Lower leg skin (tissue), 3 donors: ENCODE measurements around the gene FLAD1.

Experiments
- CTCF ChIP-seq, 3 donors: fragments of 450-650 bp; IDR thresholded peaks; one replicate each; pipeline ENCODE4 v1.5.1; 2016; ENCODE audit warnings: antibody characterized with exemption in 3 of 3, mild to moderate bottlenecking in 3 of 3, moderate library complexity in 2 of 3
- POLR2A ChIP-seq, 2 donors: fragments of 450-650 bp; IDR thresholded peaks; one replicate each; pipeline ENCODE4 v1.6.1; 2016 to 2017; ENCODE audit warnings: antibody characterized with exemption in 2 of 2, mild to moderate bottlenecking in 1 of 2, moderate library complexity in 1 of 2

DNA sequence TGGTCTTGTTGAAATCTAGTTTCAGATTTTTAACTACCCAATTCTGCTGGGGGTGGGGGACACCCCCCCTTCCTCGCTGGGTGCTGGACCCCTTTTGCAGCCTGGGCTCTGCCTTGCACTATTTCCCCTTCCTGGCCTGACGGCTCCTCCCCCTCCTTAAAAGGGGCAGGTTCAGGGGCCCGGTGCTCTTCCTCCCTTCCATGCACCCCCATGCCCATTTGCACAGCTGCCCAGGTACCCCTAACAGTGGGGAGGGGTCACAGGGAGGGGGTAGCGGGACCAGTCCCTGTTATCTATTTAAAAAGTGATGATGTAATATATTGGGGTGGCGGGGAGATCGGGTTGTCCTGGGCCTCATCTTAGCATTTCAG lies 34.8 kb downstream of the FLAD1 start:
- TF ChIP-seq CTCF (IDR thresholded peaks at IDR 0.05): no peak
- no peak for TF ChIP-seq POLR2A (IDR thresholded peaks at IDR 0.05)
